Activated CD8-positive, alpha-beta T cell treated with anti-CD3 and anti-CD28 coated beads, Interleukin-2, amount 10 ng/mL, durations not matched to agents 7 days and 5 days (primary cell): ENCODE results near the gene DOCK4. TPM values are rescaled to one million over a fixed set of nuclear protein-coding genes. Genes with fewer than 3 reads are reported as not detected.
"Not testable (repeated sequence)": the region's sequence is repeated elsewhere in the genome, so short reads cannot be mapped to it uniquely, and the experiment has no call there.

Experiments used
- ATAC-seq: fragments of 150-1000 bp; cut with Tn5 transposase; one replicate; pipeline ENCODE4 v1.10.0; 2021; ENCODE audit warnings: moderate library complexity
- CTCF ChIA-PET: fragments of 350-600 bp; sonication (Branson Sonifier 250); formaldehyde crosslinking; loops from one replicate; lab custom pipeline; 2021; ENCODE audit warnings: antibody characterized with exemption; lab: Charles Lee
- POLR2A ChIA-PET: fragments of 350-600 bp; sonication (Branson Sonifier 250); formaldehyde crosslinking; loops from one replicate; lab custom pipeline; 2021; ENCODE audit warnings: antibody characterized with exemption; lab: Charles Lee
- DNase-seq: peaks from one replicate; pipeline ENCODE4 v3.0.0-alpha.2; 2020
- H3K27ac Mint-ChIP-seq: one replicate; pipeline ENCODE4 v1.8.0; 2021; ENCODE audit warnings: mild to moderate bottlenecking, mixed read lengths
- H3K27me3 Mint-ChIP-seq: one replicate; pipeline ENCODE4 v1.8.0; 2021; ENCODE audit warnings: low read depth, mixed read lengths
- H3K36me3 Mint-ChIP-seq: one replicate; pipeline ENCODE4 v1.8.0; 2021; ENCODE audit warnings: low read depth, mixed read lengths
- H3K4me1 Mint-ChIP-seq: one replicate; pipeline ENCODE4 v1.8.0; 2021; ENCODE audit warnings: low read depth, mixed read lengths
- H3K4me3 Mint-ChIP-seq: one replicate; pipeline ENCODE4 v1.8.0; 2021; ENCODE audit warnings: mild to moderate bottlenecking, mixed read lengths
- H3K9me3 Mint-ChIP-seq: one replicate; pipeline ENCODE4 v1.8.0; 2022; ENCODE audit warnings: mixed read lengths; ENCODE audit not compliant: insufficient read depth
- total RNA-seq, 2 experiments: library from RNA; stranded (reverse); gene quantifications; one replicate each; pipeline ENCODE4 v1.2.3, GENCODE V29; 2021

Gene DOCK4
- total RNA-seq, 2 experiments from 2014 or later: 0.10 to 0.18 TPM

- DNase-seq (no peak), ATAC-seq (no peak)
- ChIA-PET CTCF (no interaction called here), POLR2A (no interaction called here)
- no peaks in the 10 kb centered on the region for H3K36me3 Mint-ChIP-seq
- no peaks in the 10 kb centered on the region for H3K27me3 Mint-ChIP-seq
- H3K9me3 Mint-ChIP-seq: no peaks in the 10 kb centered on the region
- H3K4me1 Mint-ChIP-seq: no peaks in the 10 kb centered on the region
- H3K4me3 Mint-ChIP-seq: no peak overlapping the region
- H3K27ac Mint-ChIP-seq: no peak overlapping the region
Observed at GRCh38 chr7:111927353-111928019, 278.7 kb downstream of the DOCK4 start.

DNA sequence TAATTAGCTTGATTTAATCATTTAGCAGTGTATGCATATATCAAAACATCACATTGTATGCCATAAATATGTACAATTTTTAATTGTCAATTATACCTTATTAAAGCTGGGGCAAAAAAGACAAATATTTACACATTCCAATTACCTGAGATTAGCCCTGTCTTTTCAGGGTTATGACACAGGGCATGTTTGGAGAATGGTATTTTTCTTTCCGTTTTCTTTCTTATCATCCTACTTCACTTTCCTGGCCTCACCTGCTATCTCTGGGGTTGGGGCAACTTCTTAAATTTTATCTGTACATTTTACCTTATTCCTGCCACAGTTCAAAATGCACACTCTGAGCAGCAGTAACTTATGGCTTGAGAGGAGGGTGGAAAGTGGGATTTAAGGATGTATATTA is 285.9 kb downstream of the DOCK4 start:
- H3K36me3 Mint-ChIP-seq: no peaks in the 10 kb centered on the region
- no peak overlapping the region for H3K27ac Mint-ChIP-seq
- H3K4me1 Mint-ChIP-seq: no peaks in the 10 kb centered on the region
- CTCF ChIA-PET: no interaction called here
- no peak overlapping the region for H3K4me3 Mint-ChIP-seq
- DNase-seq: no peak
- H3K27me3 Mint-ChIP-seq: no peaks in the 10 kb centered on the region
- ATAC-seq: no peak
- POLR2A ChIA-PET: no interaction called here
- no peaks in the 10 kb centered on the region for H3K9me3 Mint-ChIP-seq

GRCh38 chr7:111919631-111920179 is 286.5 kb downstream of the DOCK4 start:
- Mint-ChIP-seq H3K36me3 (no peaks in the 10 kb centered on the region), H3K9me3 (no peaks in the 10 kb centered on the region), H3K4me1 (no peaks in the 10 kb centered on the region), H3K27me3 (no peaks in the 10 kb centered on the region), H3K27ac (no peak overlapping the region), H3K4me3 (no peak overlapping the region)
- DNase-seq: no peak
- POLR2A ChIA-PET: no interaction called here
- CTCF ChIA-PET: interaction anchor here (0.6 kb wide), 1 partner anchor 371 kb away, joined by 3 read pairs; no protein-coding TSS in a partner anchor
- ATAC-seq: no peak

GRCh38 chr7:111919164-111919563 is 287.0 kb downstream of the DOCK4 start:
- Mint-ChIP-seq H3K4me3 (no peak overlapping the region), H3K36me3 (no peaks in the 10 kb centered on the region), H3K27ac (no peak overlapping the region), H3K27me3 (no peaks in the 10 kb centered on the region), H3K4me1 (no peaks in the 10 kb centered on the region), H3K9me3 (no peaks in the 10 kb centered on the region)
- ATAC-seq: no peak
- no peak for DNase-seq
- ChIA-PET POLR2A (no interaction called here), CTCF (interaction anchor here (0.6 kb wide), 1 partner anchor 372 kb away, joined by 3 read pairs; no protein-coding TSS in a partner anchor)

GRCh38 chr7:111918461-111918860 is 287.7 kb downstream of the DOCK4 start:
- Mint-ChIP-seq H3K27me3 (no peaks in the 10 kb centered on the region), H3K4me1 (no peaks in the 10 kb centered on the region), H3K9me3 (no peaks in the 10 kb centered on the region), H3K4me3 (no peak overlapping the region), H3K36me3 (no peaks in the 10 kb centered on the region), H3K27ac (no peak overlapping the region)
- POLR2A ChIA-PET: no interaction called here
- CTCF ChIA-PET: no interaction called here
- no peak for ATAC-seq
- DNase-seq: no peak

DNA sequence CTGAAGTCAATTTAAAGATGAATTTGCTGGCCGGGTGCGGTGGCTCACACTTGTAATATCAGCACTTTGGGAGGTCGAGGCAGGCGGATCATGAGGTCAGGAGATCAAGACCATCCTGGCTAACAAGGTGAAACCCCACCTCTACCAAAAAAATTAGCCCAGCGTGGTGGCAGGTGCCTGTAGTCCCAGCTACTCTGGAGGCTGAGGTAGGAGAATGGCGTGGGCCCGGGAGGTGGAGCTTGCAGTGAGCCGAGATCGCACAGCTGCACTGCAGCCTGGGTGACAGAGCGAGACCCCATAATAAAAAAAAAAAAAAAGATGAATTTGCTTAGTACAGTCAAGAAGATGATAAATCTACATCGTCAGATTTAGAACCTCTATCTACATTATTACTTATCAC is 288.8 kb downstream of the DOCK4 start:
- H3K4me3 Mint-ChIP-seq, H3K27ac Mint-ChIP-seq, DNase-seq, ATAC-seq, H3K4me1 Mint-ChIP-seq, H3K36me3 Mint-ChIP-seq, CTCF ChIA-PET, H3K27me3 Mint-ChIP-seq, H3K9me3 Mint-ChIP-seq, POLR2A ChIA-PET: not testable (repeated sequence)

- CTCF ChIA-PET: no interaction called here
- Mint-ChIP-seq H3K4me3 (no peak overlapping the region), H3K36me3 (no peaks in the 10 kb centered on the region), H3K4me1 (no peaks in the 10 kb centered on the region), H3K27ac (no peak overlapping the region), H3K27me3 (no peaks in the 10 kb centered on the region), H3K9me3 (no peaks in the 10 kb centered on the region)
- POLR2A ChIA-PET: no interaction called here
- ATAC-seq (no peak), DNase-seq (no peak)
Observed at GRCh38 chr7:111914291-111914690, 291.9 kb downstream of the DOCK4 start.

DNA sequence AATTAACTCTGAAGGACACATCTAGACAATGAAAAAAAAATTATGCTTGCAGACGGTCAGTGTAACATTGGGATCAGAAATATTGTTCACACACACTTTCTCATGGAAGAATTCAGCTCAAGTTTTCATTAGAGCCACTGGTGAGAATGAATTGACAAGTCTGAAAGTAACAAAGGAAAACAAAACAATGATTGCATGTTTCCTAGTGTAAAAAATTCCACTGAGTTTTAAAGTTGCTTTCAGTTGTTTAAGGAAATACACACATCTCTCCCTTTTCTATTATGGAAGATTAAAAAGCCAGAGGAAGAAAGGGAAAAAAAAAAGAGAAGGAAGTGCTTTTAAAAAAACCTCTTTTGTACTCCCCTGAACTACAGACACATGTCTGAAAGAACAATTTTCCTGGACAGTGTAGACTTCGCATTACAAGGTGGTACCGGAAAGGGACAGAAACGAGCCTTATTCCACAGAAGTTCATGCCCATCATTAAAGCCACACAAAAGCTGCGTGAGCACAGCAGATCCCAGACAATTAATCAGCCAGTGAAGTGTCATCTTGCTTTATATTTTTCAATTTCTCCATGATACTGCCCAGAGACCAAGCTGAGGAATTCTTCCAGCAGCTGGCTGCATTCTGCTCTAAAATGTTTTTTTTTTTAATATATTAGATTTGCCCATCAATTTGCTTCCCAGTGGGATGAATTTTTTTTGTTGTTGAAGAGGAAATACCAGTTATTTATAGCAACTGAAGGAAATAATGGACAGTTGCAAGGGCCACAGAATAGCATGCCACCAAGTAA is 294.8 kb downstream of the DOCK4 start:
- H3K36me3 Mint-ChIP-seq: no peaks in the 10 kb centered on the region
- ATAC-seq (no peak), DNase-seq (no peak)
- POLR2A ChIA-PET: no interaction called here
- no peaks in the 10 kb centered on the region for H3K9me3 Mint-ChIP-seq
- H3K27ac Mint-ChIP-seq: no peak overlapping the region
- CTCF ChIA-PET: no interaction called here
- no peaks in the 10 kb centered on the region for H3K27me3 Mint-ChIP-seq
- H3K4me3 Mint-ChIP-seq: no peak overlapping the region
- no peaks in the 10 kb centered on the region for H3K4me1 Mint-ChIP-seq

- no peak overlapping the region for H3K4me3 Mint-ChIP-seq
- H3K27ac Mint-ChIP-seq: no peak overlapping the region
- POLR2A ChIA-PET: no interaction called here
- no peaks in the 10 kb centered on the region for H3K27me3 Mint-ChIP-seq
- H3K9me3 Mint-ChIP-seq: no peaks in the 10 kb centered on the region
- DNase-seq: no peak
- no peaks in the 10 kb centered on the region for H3K4me1 Mint-ChIP-seq
- no peak for ATAC-seq
- CTCF ChIA-PET: no interaction called here
- H3K36me3 Mint-ChIP-seq: no peaks in the 10 kb centered on the region
Observed at GRCh38 chr7:111910656-111911055, 295.5 kb downstream of the DOCK4 start.

DNA sequence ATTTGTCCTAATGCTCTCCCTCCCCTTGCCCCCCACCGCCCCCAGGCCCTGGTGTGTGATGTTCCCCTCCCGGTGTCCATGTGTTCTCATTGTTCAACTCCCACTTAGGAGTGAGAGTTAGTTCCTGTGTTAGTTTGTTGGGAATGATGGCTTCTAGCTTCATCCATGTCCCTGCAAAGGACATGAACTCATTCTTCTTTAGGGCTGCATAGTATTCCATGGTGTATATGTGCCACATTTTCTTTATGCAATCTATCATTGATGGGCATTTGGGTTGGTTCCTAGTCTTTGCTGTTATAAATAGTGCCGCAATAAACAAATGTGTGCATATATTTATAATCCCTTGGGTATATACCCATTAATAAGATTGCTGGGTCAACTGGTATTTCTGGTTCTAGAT is 297.5 kb downstream of the DOCK4 start:
- CTCF ChIA-PET: not testable (repeated sequence)

DNA sequence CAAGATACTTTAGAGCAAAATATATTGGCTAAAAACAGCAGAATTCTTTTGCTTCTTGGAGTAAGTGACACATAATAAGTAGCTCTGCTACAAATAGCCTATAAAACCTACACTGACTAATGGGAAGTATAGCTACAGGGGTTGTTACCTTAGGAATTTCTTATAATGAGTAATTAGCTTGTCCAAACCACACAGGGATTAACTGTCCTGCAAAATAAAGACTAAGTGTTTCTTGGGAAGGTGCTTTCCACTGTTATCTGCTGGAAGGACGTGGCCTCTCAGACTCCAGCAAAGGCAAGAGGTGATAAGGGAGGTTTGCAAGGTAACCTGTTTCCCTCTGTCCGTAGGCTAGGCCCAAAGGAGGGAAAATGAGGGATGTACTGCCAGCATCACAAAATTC is 302.4 kb downstream of the DOCK4 start:
- Mint-ChIP-seq H3K27ac (no peak overlapping the region), H3K27me3 (no peaks in the 10 kb centered on the region), H3K36me3 (no peaks in the 10 kb centered on the region), H3K4me1 (no peaks in the 10 kb centered on the region), H3K9me3 (no peaks in the 10 kb centered on the region), H3K4me3 (no peak overlapping the region)
- ChIA-PET POLR2A (no interaction called here), CTCF (no interaction called here)
- no peak for DNase-seq
- ATAC-seq: no peak

More for the DNA sequence above, 297.5 kb downstream of the DOCK4 start:
- H3K9me3 Mint-ChIP-seq, H3K27ac Mint-ChIP-seq, POLR2A ChIA-PET, DNase-seq, H3K27me3 Mint-ChIP-seq, H3K4me3 Mint-ChIP-seq, H3K36me3 Mint-ChIP-seq, ATAC-seq, H3K4me1 Mint-ChIP-seq: not testable (repeated sequence)

- no peak overlapping the region for H3K27ac Mint-ChIP-seq
- H3K27me3 Mint-ChIP-seq: no peaks in the 10 kb centered on the region
- H3K36me3 Mint-ChIP-seq: no peaks in the 10 kb centered on the region
Observed at GRCh38 chr7:111903016-111903415, 303.2 kb downstream of the DOCK4 start.

More at GRCh38 chr7:111903016-111903415, 303.2 kb downstream of the DOCK4 start:
- no peaks in the 10 kb centered on the region for H3K4me1 Mint-ChIP-seq
- DNase-seq (no peak), ATAC-seq (no peak)
- CTCF ChIA-PET: no interaction called here
- POLR2A ChIA-PET: no interaction called here
- H3K4me3 Mint-ChIP-seq: no peak overlapping the region
- H3K9me3 Mint-ChIP-seq: no peaks in the 10 kb centered on the region
